IMR-90 (cell line): ENCODE data around the gene CCR5AS.

Experiments used
- ATAC-seq: fragments of 200-7000 bp; cut with Tn5 transposase; 2 replicates; pipeline ENCODE4 v1.9.1; 2020; ENCODE audit warnings: low read depth, mild to moderate bottlenecking, moderate library complexity
- BruUV-seq: library from RNA; stranded (reverse); fragments of 400-500 nt; replicated peaks from 2 replicates; lab custom pipeline; 2021; lab: Mats Ljungman, UMichigan
- CTCF ChIA-PET: fragments of 300-600 bp; formaldehyde crosslinking; extraction: SDS; loops from one replicate; lab custom pipeline; 2021; ENCODE audit warnings: antibody characterized with exemption; lab: Yijun Ruan, JAX
- POLR2A ChIA-PET: fragments of 300-600 bp; sonication (Branson Sonifier 250); formaldehyde crosslinking; loops from one replicate; lab custom pipeline; 2022; ENCODE audit warnings: antibody characterized with exemption; ENCODE audit not compliant: unreplicated experiment; lab: Charles Lee
- DNase-seq: peaks from one replicate; pipeline ENCODE4 v3.0.0; 2013
- H2AFZ ChIP-seq: replicated peaks from 2 replicates; pipeline ENCODE3; 2013; ENCODE audit warnings: low read length, mild to moderate bottlenecking; ENCODE audit not compliant: poor library complexity
- H2AK5ac ChIP-seq: 2 replicates; pipeline ENCODE4 v1.6.1; 2013; ENCODE audit warnings: low read depth, low read length, inconsistent platforms
- H2AK9ac ChIP-seq: replicated peaks from 2 replicates; pipeline ENCODE3; 2013; ENCODE audit warnings: mild to moderate bottlenecking, low read depth, low read length, moderate library complexity; ENCODE audit not compliant: poor library complexity
- H2BK120ac ChIP-seq: 2 replicates; pipeline ENCODE4 v1.6.1; 2013; ENCODE audit warnings: low read depth, low read length, inconsistent platforms
- H2BK15ac ChIP-seq: 3 replicates; pipeline ENCODE4 v1.6.1; 2013; ENCODE audit warnings: low read depth, low read length, inconsistent platforms
- H2BK20ac ChIP-seq: 2 replicates; pipeline ENCODE4 v1.6.1; 2013; ENCODE audit warnings: low read depth, mild to moderate bottlenecking, inconsistent platforms, low read length, moderate library complexity
- H2BK5ac ChIP-seq: 2 replicates; pipeline ENCODE4 v1.6.1; 2013; ENCODE audit warnings: mild to moderate bottlenecking, low read depth, low read length, inconsistent platforms; ENCODE audit not compliant: poor library complexity, severe bottlenecking
- H3K14ac ChIP-seq: replicated peaks from 2 replicates; pipeline ENCODE4 v1.6.1; 2013; ENCODE audit warnings: low read depth, low read length, inconsistent platforms
- H3K18ac ChIP-seq: 2 replicates; pipeline ENCODE4 v1.6.1; 2013; ENCODE audit warnings: low read depth, low read length, control low read depth
- H3K23ac ChIP-seq: 2 replicates; pipeline ENCODE4 v1.6.1; 2013; ENCODE audit warnings: low read depth, low read length, inconsistent platforms
- H3K27ac ChIP-seq: 2 replicates; pipeline ENCODE4 v1.5.1; 2013; ENCODE audit warnings: mild to moderate bottlenecking, control low read depth, low read length; ENCODE audit not compliant: insufficient read depth
- H3K27me3 ChIP-seq: 2 replicates; pipeline ENCODE4 v1.6.1; 2013; ENCODE audit warnings: low read length; ENCODE audit not compliant: control insufficient read depth, insufficient read depth
- H3K36me3 ChIP-seq: 2 replicates; pipeline ENCODE4 v1.6.1; 2013; ENCODE audit warnings: low read length, mixed read lengths; ENCODE audit not compliant: control insufficient read depth, insufficient read depth
- H3K4ac ChIP-seq: 2 replicates; pipeline ENCODE4 v1.6.1; 2013; ENCODE audit warnings: low read depth, low read length, inconsistent platforms
- H3K4me1 ChIP-seq: 2 replicates; pipeline ENCODE4 v1.6.1; 2013; ENCODE audit warnings: low read length, mixed read lengths; ENCODE audit not compliant: control insufficient read depth, insufficient read depth
- H3K4me2 ChIP-seq: 2 replicates; pipeline ENCODE4 v1.6.1; 2013; ENCODE audit warnings: low read depth, mild to moderate bottlenecking, control low read depth, low read length, moderate library complexity
- H3K4me3 ChIP-seq: 2 replicates; pipeline ENCODE4 v1.5.1; 2013; ENCODE audit warnings: low read depth, mild to moderate bottlenecking, control low read depth, low read length, moderate library complexity; ENCODE audit not compliant: insufficient read depth
- H3K56ac ChIP-seq: 2 replicates; pipeline ENCODE4 v1.6.1; 2013; ENCODE audit warnings: low read length, inconsistent platforms; ENCODE audit not compliant: insufficient read depth; ENCODE audit errors: extremely low read depth
- H3K79me1 ChIP-seq, 2 experiments: 2 replicates each; pipeline ENCODE4 v1.6.1; 2013; ENCODE audit warnings: low read length in 2 of 2, inconsistent platforms in 1 of 2, low read depth in 1 of 2
- H3K9ac ChIP-seq: 2 replicates; pipeline ENCODE4 v1.6.1; 2013; ENCODE audit warnings: low read depth, low read length, control low read depth
- H3K9me1 ChIP-seq: 2 replicates; pipeline ENCODE4 v1.6.1; 2013; ENCODE audit warnings: low read length, inconsistent platforms; ENCODE audit not compliant: insufficient read depth
- H3K9me3 ChIP-seq: 2 replicates; pipeline ENCODE4 v1.6.1; 2013; ENCODE audit warnings: low read length; ENCODE audit not compliant: control insufficient read depth, insufficient read depth
- H4K20me1 ChIP-seq: 2 replicates; pipeline ENCODE4 v1.6.1; 2013; ENCODE audit warnings: low read length, inconsistent platforms; ENCODE audit not compliant: insufficient read depth
- H4K5ac ChIP-seq: 2 replicates; pipeline ENCODE4 v1.6.1; 2013; ENCODE audit warnings: mild to moderate bottlenecking, low read depth, low read length, control low read depth
- H4K8ac ChIP-seq, 2 experiments: 2 replicates each; pipeline ENCODE4 v1.6.1; 2013; ENCODE audit warnings: low read depth in 2 of 2, low read length in 2 of 2, control low read depth in 1 of 2, inconsistent platforms in 1 of 2
- H4K91ac ChIP-seq: 2 replicates; pipeline ENCODE4 v1.6.1; 2013; ENCODE audit warnings: low read depth, low read length, inconsistent platforms; ENCODE audit not compliant: insufficient read depth
- BHLHE40 ChIP-seq: fragments of 150-350 bp; IDR thresholded peaks from 2 replicates; pipeline ENCODE4 v1.6.1; 2016; ENCODE audit warnings: mild to moderate bottlenecking, low read depth, low read length
- CEBPB ChIP-seq: IDR thresholded peaks from 2 replicates; pipeline ENCODE4 v1.6.1; 2012; ENCODE audit warnings: low read depth, low read length, improper control_type of control experiment
- CHD1 ChIP-seq: IDR thresholded peaks from 2 replicates; pipeline ENCODE4 v1.6.1; 2012; ENCODE audit warnings: low read depth, low read length, improper control_type of control experiment
- ELK1 ChIP-seq: fragments of 150-350 bp; IDR thresholded peaks from 2 replicates; pipeline ENCODE4 v1.6.1; 2016; ENCODE audit warnings: low read depth, mild to moderate bottlenecking, low read length, moderate library complexity, borderline replicate concordance
- FOS ChIP-seq: fragments of 150-350 bp; IDR thresholded peaks from 2 replicates; pipeline ENCODE4 v1.6.1; 2016; ENCODE audit warnings: low read depth, low read length
- MAFK ChIP-seq: IDR thresholded peaks from 2 replicates; pipeline ENCODE4 v1.6.1; 2012; ENCODE audit warnings: low read depth, low read length, improper control_type of control experiment
- MAZ ChIP-seq: IDR thresholded peaks from 2 replicates; pipeline ENCODE4 v1.6.1; 2012; ENCODE audit warnings: low read depth, mild to moderate bottlenecking, low read length, improper control_type of control experiment, moderate library complexity, borderline replicate concordance
- MXI1 ChIP-seq: IDR thresholded peaks from 2 replicates; pipeline ENCODE4 v1.6.1; 2012; ENCODE audit warnings: low read depth, mild to moderate bottlenecking, low read length, moderate library complexity, borderline replicate concordance
- NFE2L2 ChIP-seq: fragments of 150-350 bp; IDR thresholded peaks from 2 replicates; pipeline ENCODE4 v1.6.1; 2016; ENCODE audit warnings: low read depth, mild to moderate bottlenecking, low read length
- POLR2A ChIP-seq: IDR thresholded peaks from 2 replicates; pipeline ENCODE4 v1.6.1; 2012; ENCODE audit warnings: mild to moderate bottlenecking, low read depth, low read length
- RAD21 ChIP-seq: IDR thresholded peaks from 2 replicates; pipeline ENCODE4 v1.6.1; 2012; ENCODE audit warnings: low read length, improper control_type of control experiment
- RCOR1 ChIP-seq: IDR thresholded peaks from 2 replicates; pipeline ENCODE4 v1.6.1; 2012; ENCODE audit warnings: mild to moderate bottlenecking, low read length, improper control_type of control experiment; ENCODE audit not compliant: insufficient replicate concordance
- RFX5 ChIP-seq: IDR thresholded peaks from 2 replicates; pipeline ENCODE4 v1.8.0; 2012; ENCODE audit warnings: low read depth, mild to moderate bottlenecking, low read length, moderate library complexity
- SMC3 ChIP-seq: fragments of 150-350 bp; IDR thresholded peaks from 2 replicates; pipeline ENCODE4 v1.6.1; 2016; ENCODE audit warnings: low read depth, mild to moderate bottlenecking, antibody characterized with exemption, low read length, moderate library complexity
- USF2 ChIP-seq: fragments of 150-350 bp; IDR thresholded peaks from 2 replicates; pipeline ENCODE4 v1.6.1; 2017; ENCODE audit warnings: mild to moderate bottlenecking, antibody characterized with exemption, low read length, low read depth
- WGBS, 2 experiments: methylation state at CpG; one replicate each; pipeline versions ENCODE4 v1.1.5 to v1.1.7; 2013; ENCODE audit warnings: missing lambda C conversion rate in 2 of 2; ENCODE audit not compliant: insufficient read length in 1 of 2; ENCODE audit errors: extremely low coverage in 2 of 2; 5-methylcytosine and 5-hydroxymethylcytosine counted together
- dilution Hi-C: fragments of 300-500 bp; cut with HindIII; formaldehyde crosslinking; loops from one replicate; pipeline ENCODE4 v1.14.3; 2018; ENCODE audit warnings: low sequenced_read_pairs; ENCODE audit not compliant: unreplicated experiment
- in situ Hi-C: fragments of 300-500 bp; cut with MboI; formaldehyde crosslinking; loops from 3 replicates; pipeline ENCODE4 v1.14.3; 2019; ENCODE audit warnings: low sequenced_read_pairs, inconsistent platforms, mixed read lengths
- intact Hi-C: fragments of 100-400 bp; cut with micrococcal nuclease; formaldehyde crosslinking; loops from 2 replicates; pipeline ENCODE4 v1.10.0; 2022
- TF ChIP-seq, protein P1 (sequence below): conservative IDR thresholded peaks from 2 replicates; pipeline ENCODE4 v1.5.1; 2012; ENCODE audit warnings: mild to moderate bottlenecking, low read depth, low read length, improper control_type of control experiment

The CCR5AS gene

GRCh38 chr3:46409739-46410489 is 3.0 kb upstream of the CCR5AS start:
- Histone ChIP-seq H3K18ac (no peak overlapping the region), H3K27me3 (no peaks in the 10 kb centered on the region), H3K4me2 (no peak overlapping the region), H2BK5ac (no peak overlapping the region), H2BK15ac (no peak overlapping the region), H3K36me3 (no peaks in the 10 kb centered on the region), H3K9me3 (no peaks in the 10 kb centered on the region), H3K79me1 (peaks cover 0 to 4% of the 10 kb centered on the region in 2 experiments; a peak in 1 of 4 replicates), H3K9me1 (peaks cover 8% of the 10 kb centered on the region), H3K27ac (no peak overlapping the region), H2AK5ac (no peak overlapping the region), H4K5ac (no peak overlapping the region), H3K4ac (no peak overlapping the region), H2AFZ (no peak overlapping the region), H4K91ac (no peak overlapping the region), H4K8ac (no peak overlapping the region), H3K4me1 (peaks cover 20% of the 10 kb centered on the region), H2BK20ac (no peak overlapping the region), H4K20me1 (no peaks in the 10 kb centered on the region), H3K56ac (no peak overlapping the region), H3K4me3 (no peak overlapping the region), H2BK120ac (no peak overlapping the region), H3K9ac (no peak overlapping the region), H2AK9ac (no peak overlapping the region), H3K14ac (no peak overlapping the region), H3K23ac (no peak overlapping the region)
- ChIA-PET CTCF (interaction anchor here (0.9 kb wide), 1 partner anchor 10 kb away, joined by 4 read pairs; no protein-coding TSS in a partner anchor), POLR2A (no interaction called here)
- DNase-seq (no peak), ATAC-seq (no peak)
- no peak for TF ChIP-seq MAFK
- no peak for TF ChIP-seq CEBPB
- no peak for TF ChIP-seq FOS
- TF ChIP-seq MXI1: no peak
- TF ChIP-seq RCOR1: no peak
- TF ChIP-seq, protein P1, sequence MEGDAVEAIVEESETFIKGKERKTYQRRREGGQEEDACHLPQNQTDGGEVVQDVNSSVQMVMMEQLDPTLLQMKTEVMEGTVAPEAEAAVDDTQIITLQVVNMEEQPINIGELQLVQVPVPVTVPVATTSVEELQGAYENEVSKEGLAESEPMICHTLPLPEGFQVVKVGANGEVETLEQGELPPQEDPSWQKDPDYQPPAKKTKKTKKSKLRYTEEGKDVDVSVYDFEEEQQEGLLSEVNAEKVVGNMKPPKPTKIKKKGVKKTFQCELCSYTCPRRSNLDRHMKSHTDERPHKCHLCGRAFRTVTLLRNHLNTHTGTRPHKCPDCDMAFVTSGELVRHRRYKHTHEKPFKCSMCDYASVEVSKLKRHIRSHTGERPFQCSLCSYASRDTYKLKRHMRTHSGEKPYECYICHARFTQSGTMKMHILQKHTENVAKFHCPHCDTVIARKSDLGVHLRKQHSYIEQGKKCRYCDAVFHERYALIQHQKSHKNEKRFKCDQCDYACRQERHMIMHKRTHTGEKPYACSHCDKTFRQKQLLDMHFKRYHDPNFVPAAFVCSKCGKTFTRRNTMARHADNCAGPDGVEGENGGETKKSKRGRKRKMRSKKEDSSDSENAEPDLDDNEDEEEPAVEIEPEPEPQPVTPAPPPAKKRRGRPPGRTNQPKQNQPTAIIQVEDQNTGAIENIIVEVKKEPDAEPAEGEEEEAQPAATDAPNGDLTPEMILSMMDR: no peak
- TF ChIP-seq MAZ: no peak
- TF ChIP-seq CHD1: no peak
- no peak for TF ChIP-seq BHLHE40
- no peak for TF ChIP-seq SMC3
- TF ChIP-seq USF2: no peak
- no peak for TF ChIP-seq RAD21
- no peak for TF ChIP-seq RFX5
- TF ChIP-seq POLR2A: no peak
- TF ChIP-seq ELK1: no peak
- TF ChIP-seq NFE2L2: no peak
- in situ Hi-C loops: no loop called here
- intact Hi-C loops: no loop called here
- 94% methylated on average over 2 of the region's 9 CpGs; no CpG with 5 or more reads in 1 of the 2 experiments for WGBS, 2 experiments
- no TSS peak for BruUV-seq
- dilution Hi-C loops: no loop called here
